ENCODE measurements around the gene ARL4D.
"Not testable (repeated sequence)": the region's sequence is repeated elsewhere in the genome, so short reads cannot be mapped to it uniquely, and the experiment has no call there.

Gene ARL4D

GRCh38 chr17:43368740-43369506 is 29.9 kb upstream of the ARL4D start:
- in situ Hi-C loops (cut with HindIII; ENCODE audit: low sequenced_read_pairs): no loop called here

GRCh38 chr17:43369986-43370385 is 28.8 kb upstream of the ARL4D start:
- in situ Hi-C loops (cut with HindIII; ENCODE audit: low sequenced_read_pairs): no loop called here

- in situ Hi-C loops (cut with HindIII; ENCODE audit: low sequenced_read_pairs): no loop called here
Measured at GRCh38 chr17:43371227-43371821, 27.5 kb upstream of the ARL4D start.

GRCh38 chr17:43372273-43372911 is 26.4 kb upstream of the ARL4D start:
- in situ Hi-C loops (cut with HindIII; ENCODE audit: low sequenced_read_pairs): no loop called here

- in situ Hi-C loops (cut with HindIII; ENCODE audit: low sequenced_read_pairs): no loop called here
Measured at GRCh38 chr17:43373356-43373755, 25.4 kb upstream of the ARL4D start.

GRCh38 chr17:43375915-43376314 is 22.9 kb upstream of the ARL4D start:
- in situ Hi-C loops (cut with HindIII; ENCODE audit: low sequenced_read_pairs): not testable (repeated sequence)

GRCh38 chr17:43377056-43377810 is 21.6 kb upstream of the ARL4D start:
- in situ Hi-C loops (cut with HindIII; ENCODE audit: low sequenced_read_pairs): no loop called here

- in situ Hi-C loops (cut with HindIII; ENCODE audit: low sequenced_read_pairs): no loop called here
Measured at GRCh38 chr17:43378766-43379165, 20.0 kb upstream of the ARL4D start.

GRCh38 chr17:43380307-43380706 is 18.5 kb upstream of the ARL4D start:
- in situ Hi-C loops (cut with HindIII; ENCODE audit: low sequenced_read_pairs): no loop called here

- in situ Hi-C loops (cut with HindIII; ENCODE audit: low sequenced_read_pairs): no loop called here
Measured at GRCh38 chr17:43381204-43381603, 17.6 kb upstream of the ARL4D start.

GRCh38 chr17:43381621-43382020 is 17.2 kb upstream of the ARL4D start:
- in situ Hi-C loops (cut with HindIII; ENCODE audit: low sequenced_read_pairs): no loop called here

- in situ Hi-C loops (cut with HindIII; ENCODE audit: low sequenced_read_pairs): no loop called here
Measured at GRCh38 chr17:43382776-43383175, 16.0 kb upstream of the ARL4D start.

- in situ Hi-C loops (cut with HindIII; ENCODE audit: low sequenced_read_pairs): no loop called here
Measured at GRCh38 chr17:43383372-43383771, 15.4 kb upstream of the ARL4D start.

- in situ Hi-C loops (cut with HindIII; ENCODE audit: low sequenced_read_pairs): no loop called here
Measured at GRCh38 chr17:43383826-43384475, 14.8 kb upstream of the ARL4D start.

- in situ Hi-C loops (cut with HindIII; ENCODE audit: low sequenced_read_pairs): no loop called here
Measured at GRCh38 chr17:43384476-43384862, 14.3 kb upstream of the ARL4D start.

GRCh38 chr17:43385046-43385831 is 13.6 kb upstream of the ARL4D start:
- in situ Hi-C loops (cut with HindIII; ENCODE audit: low sequenced_read_pairs): no loop called here

GRCh38 chr17:43388359-43389045 is 10.3 kb upstream of the ARL4D start:
- in situ Hi-C loops (cut with HindIII; ENCODE audit: low sequenced_read_pairs): no loop called here

- in situ Hi-C loops (cut with HindIII; ENCODE audit: low sequenced_read_pairs): no loop called here
Measured at GRCh38 chr17:43389046-43389947, 9.5 kb upstream of the ARL4D start.

- in situ Hi-C loops (cut with HindIII; ENCODE audit: low sequenced_read_pairs): no loop called here
Measured at GRCh38 chr17:43392397-43392796, 6.4 kb upstream of the ARL4D start.
